Measurements from ENCODE around the gene PDZRN3.

PDZRN3 gene

GRCh38 chr3:73622091-73622805 lies 2.5 kb downstream of the PDZRN3 start:
- DNase-seq: peak; percentile 73

- DNase-seq: no peak
Measured at GRCh38 chr3:73621388-73621787, 3.4 kb downstream of the PDZRN3 start.

- no peak for DNase-seq
Measured at GRCh38 chr3:73618461-73618860, 6.3 kb downstream of the PDZRN3 start.

GRCh38 chr3:73616056-73616455 lies 8.7 kb downstream of the PDZRN3 start:
- no peak for DNase-seq

GRCh38 chr3:73614419-73614818 lies 10.3 kb downstream of the PDZRN3 start:
- DNase-seq: no peak

- no peak for DNase-seq
Measured at GRCh38 chr3:73611176-73611575, 13.6 kb downstream of the PDZRN3 start.

GRCh38 chr3:73610493-73610892 lies 14.2 kb downstream of the PDZRN3 start:
- no peak for DNase-seq

- DNase-seq: no peak
Measured at GRCh38 chr3:73609655-73610054, 15.1 kb downstream of the PDZRN3 start.

- no peak for DNase-seq
Measured at GRCh38 chr3:73609315-73609641, 15.5 kb downstream of the PDZRN3 start.

GRCh38 chr3:73608456-73609314 lies 16.1 kb downstream of the PDZRN3 start:
- DNase-seq: no peak

- DNase-seq: no peak
Measured at GRCh38 chr3:73605861-73606260, 18.9 kb downstream of the PDZRN3 start.

- no peak for DNase-seq
Measured at GRCh38 chr3:73605412-73605811, 19.3 kb downstream of the PDZRN3 start.

GRCh38 chr3:73604451-73604850 lies 20.3 kb downstream of the PDZRN3 start:
- no peak for DNase-seq

GRCh38 chr3:73603762-73604171 lies 21.0 kb downstream of the PDZRN3 start:
- no peak for DNase-seq

- DNase-seq: no peak
Measured at GRCh38 chr3:73602170-73602569, 22.6 kb downstream of the PDZRN3 start.

- DNase-seq: no peak
Measured at GRCh38 chr3:73601481-73601880, 23.3 kb downstream of the PDZRN3 start.

- no peak for DNase-seq
Measured at GRCh38 chr3:73601011-73601410, 23.7 kb downstream of the PDZRN3 start.

- no peak for DNase-seq
Measured at GRCh38 chr3:73600293-73600938, 24.3 kb downstream of the PDZRN3 start.

- DNase-seq: no peak
Measured at GRCh38 chr3:73599605-73600004, 25.1 kb downstream of the PDZRN3 start.

GRCh38 chr3:73597476-73597875 lies 27.3 kb downstream of the PDZRN3 start:
- no peak for DNase-seq

GRCh38 chr3:73592154-73593144 lies 32.3 kb downstream of the PDZRN3 start:
- DNase-seq: peak; percentile 9

GRCh38 chr3:73591286-73591800 lies 33.4 kb downstream of the PDZRN3 start:
- no peak for DNase-seq
